ENCODE measurements around the gene FILIP1L.

Gene FILIP1L

DNA sequence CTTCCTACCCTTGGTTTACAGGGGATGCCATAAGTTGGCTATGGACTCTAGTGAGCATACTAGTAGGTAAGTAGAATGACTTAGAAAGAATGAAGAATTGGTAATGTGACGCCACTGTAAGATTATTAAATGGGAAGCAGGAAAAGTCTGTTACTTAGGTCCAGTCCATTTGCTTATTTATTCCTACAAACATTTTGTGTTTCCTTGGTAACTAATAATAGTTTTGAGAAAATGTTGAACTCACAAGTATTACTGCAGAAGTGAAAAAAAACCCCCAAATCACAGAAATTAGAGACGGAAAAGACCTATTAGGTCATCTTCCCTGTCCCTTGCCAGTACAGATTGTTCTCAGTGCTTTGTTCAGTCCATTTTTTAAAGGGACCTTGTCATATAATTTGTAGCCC is 233.2 kb downstream of the FILIP1L start:
- TF ChIP-seq SIN3A (IDR thresholded peaks at IDR 0.05; ENCODE audit: borderline replicate concordance, insufficient read depth, low read length) (no peak), FOXP2 (optimal IDR thresholded peaks at IDR 0.05; ENCODE audit: borderline replicate concordance, extremely low read depth, extremely low read length, insufficient read depth) (no peak), POLR2AphosphoS5 (IDR thresholded peaks at IDR 0.05; ENCODE audit: low read depth, low read length) (no peak), TAF1 (IDR thresholded peaks at IDR 0.05; ENCODE audit: borderline replicate concordance, insufficient read depth, low read length) (no peak)
- TF ChIP-seq, protein P1, sequence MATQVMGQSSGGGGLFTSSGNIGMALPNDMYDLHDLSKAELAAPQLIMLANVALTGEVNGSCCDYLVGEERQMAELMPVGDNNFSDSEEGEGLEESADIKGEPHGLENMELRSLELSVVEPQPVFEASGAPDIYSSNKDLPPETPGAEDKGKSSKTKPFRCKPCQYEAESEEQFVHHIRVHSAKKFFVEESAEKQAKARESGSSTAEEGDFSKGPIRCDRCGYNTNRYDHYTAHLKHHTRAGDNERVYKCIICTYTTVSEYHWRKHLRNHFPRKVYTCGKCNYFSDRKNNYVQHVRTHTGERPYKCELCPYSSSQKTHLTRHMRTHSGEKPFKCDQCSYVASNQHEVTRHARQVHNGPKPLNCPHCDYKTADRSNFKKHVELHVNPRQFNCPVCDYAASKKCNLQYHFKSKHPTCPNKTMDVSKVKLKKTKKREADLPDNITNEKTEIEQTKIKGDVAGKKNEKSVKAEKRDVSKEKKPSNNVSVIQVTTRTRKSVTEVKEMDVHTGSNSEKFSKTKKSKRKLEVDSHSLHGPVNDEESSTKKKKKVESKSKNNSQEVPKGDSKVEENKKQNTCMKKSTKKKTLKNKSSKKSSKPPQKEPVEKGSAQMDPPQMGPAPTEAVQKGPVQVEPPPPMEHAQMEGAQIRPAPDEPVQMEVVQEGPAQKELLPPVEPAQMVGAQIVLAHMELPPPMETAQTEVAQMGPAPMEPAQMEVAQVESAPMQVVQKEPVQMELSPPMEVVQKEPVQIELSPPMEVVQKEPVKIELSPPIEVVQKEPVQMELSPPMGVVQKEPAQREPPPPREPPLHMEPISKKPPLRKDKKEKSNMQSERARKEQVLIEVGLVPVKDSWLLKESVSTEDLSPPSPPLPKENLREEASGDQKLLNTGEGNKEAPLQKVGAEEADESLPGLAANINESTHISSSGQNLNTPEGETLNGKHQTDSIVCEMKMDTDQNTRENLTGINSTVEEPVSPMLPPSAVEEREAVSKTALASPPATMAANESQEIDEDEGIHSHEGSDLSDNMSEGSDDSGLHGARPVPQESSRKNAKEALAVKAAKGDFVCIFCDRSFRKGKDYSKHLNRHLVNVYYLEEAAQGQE (IDR thresholded peaks at IDR 0.05; ENCODE audit: insufficient read depth in 1 of 2, low read depth in 2 of 2, low read length in 2 of 2), result no peak

DNA sequence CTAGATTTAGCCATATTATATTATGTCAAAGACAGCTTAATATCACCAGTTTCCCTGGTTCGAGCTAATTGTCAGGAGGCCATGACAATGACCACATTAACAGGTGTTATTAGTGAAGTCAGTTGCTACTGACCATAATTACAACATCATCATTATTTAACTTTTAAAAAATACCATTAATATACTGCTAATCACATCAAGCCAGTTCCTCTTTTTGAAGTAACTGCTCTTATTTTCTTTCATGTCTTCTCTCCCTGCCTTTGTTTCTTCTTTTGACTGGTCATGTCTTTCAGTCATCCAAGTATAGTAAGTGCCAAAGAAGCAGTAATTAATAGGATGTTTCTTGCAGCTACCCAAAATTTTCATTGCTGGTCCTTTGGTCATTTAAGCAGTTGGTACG is 235.0 kb downstream of the FILIP1L start:
- TF ChIP-seq, protein P1 (IDR thresholded peaks at IDR 0.05; ENCODE audit: insufficient read depth in 1 of 2, low read depth in 2 of 2, low read length in 2 of 2), result no peak
- TF ChIP-seq TAF1 (IDR thresholded peaks at IDR 0.05; ENCODE audit: borderline replicate concordance, insufficient read depth, low read length) (no peak), POLR2AphosphoS5 (IDR thresholded peaks at IDR 0.05; ENCODE audit: low read depth, low read length) (no peak), SIN3A (IDR thresholded peaks at IDR 0.05; ENCODE audit: borderline replicate concordance, insufficient read depth, low read length) (no peak), FOXP2 (optimal IDR thresholded peaks at IDR 0.05; ENCODE audit: borderline replicate concordance, extremely low read depth, extremely low read length, insufficient read depth) (no peak)

DNA sequence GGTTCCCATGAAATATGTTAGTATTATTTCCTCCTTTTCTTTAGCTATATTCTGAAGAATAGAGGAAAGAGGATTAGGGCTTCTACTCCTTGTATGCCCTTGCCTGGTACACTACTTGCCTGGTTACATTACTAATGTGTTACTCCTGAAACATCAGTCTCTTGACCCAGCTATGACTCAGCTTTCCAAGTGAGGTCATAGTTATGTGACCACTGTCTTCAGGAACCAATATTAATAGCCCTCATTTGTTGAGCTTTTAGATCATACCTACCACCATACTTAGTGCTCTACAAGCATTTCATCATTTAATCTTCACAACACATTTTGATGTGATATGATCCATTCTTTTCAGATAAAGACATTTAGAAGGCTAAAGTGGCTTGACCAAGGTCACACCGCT is 236.3 kb downstream of the FILIP1L start:
- TF ChIP-seq FOXP2 (optimal IDR thresholded peaks at IDR 0.05; ENCODE audit: borderline replicate concordance, extremely low read depth, extremely low read length, insufficient read depth) (no peak), TAF1 (IDR thresholded peaks at IDR 0.05; ENCODE audit: borderline replicate concordance, insufficient read depth, low read length) (no peak), POLR2AphosphoS5 (IDR thresholded peaks at IDR 0.05; ENCODE audit: low read depth, low read length) (no peak), SIN3A (IDR thresholded peaks at IDR 0.05; ENCODE audit: borderline replicate concordance, insufficient read depth, low read length) (no peak)
- TF ChIP-seq, protein P1 (IDR thresholded peaks at IDR 0.05; ENCODE audit: insufficient read depth in 1 of 2, low read depth in 2 of 2, low read length in 2 of 2), result no peak

DNA sequence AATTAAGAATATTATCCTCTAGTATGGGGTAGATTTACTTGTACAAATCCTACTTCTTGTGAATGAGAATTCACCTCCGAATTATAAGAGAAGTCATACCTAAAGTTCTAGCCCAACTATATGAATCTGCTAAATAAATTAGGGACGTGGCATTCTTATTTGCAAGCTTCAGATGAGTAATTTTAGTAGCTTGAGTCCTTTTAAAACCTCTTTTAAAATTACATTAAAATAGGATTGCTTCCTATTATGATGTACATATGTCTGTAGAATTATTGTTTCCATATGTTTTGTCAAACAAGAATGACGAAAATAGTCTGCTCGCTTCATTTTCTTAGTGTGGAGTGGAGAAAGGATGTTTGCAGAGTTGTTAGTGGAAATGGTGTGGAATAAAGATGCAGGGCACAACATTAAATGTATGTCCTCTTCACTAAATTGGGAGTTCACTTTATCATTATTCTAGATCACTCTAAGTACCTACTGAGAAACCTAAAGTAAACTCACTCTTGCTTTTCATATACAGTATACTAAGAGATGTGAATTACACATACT is 237.2 kb downstream of the FILIP1L start:
- no peak for TF ChIP-seq SIN3A (IDR thresholded peaks at IDR 0.05; ENCODE audit: borderline replicate concordance, insufficient read depth, low read length)
- TF ChIP-seq, protein P1 (IDR thresholded peaks at IDR 0.05; ENCODE audit: insufficient read depth in 1 of 2, low read depth in 2 of 2, low read length in 2 of 2), result no peak
- no peak for TF ChIP-seq FOXP2 (optimal IDR thresholded peaks at IDR 0.05; ENCODE audit: borderline replicate concordance, extremely low read depth, extremely low read length, insufficient read depth)
- TF ChIP-seq POLR2AphosphoS5 (IDR thresholded peaks at IDR 0.05; ENCODE audit: low read depth, low read length), result no peak
- TF ChIP-seq TAF1 (IDR thresholded peaks at IDR 0.05; ENCODE audit: borderline replicate concordance, insufficient read depth, low read length), result no peak
